Esophagus squamous epithelium (tissue), 5 donors: Measurements from ENCODE around the gene EXPH5. TPM values are rescaled to one million over a fixed set of nuclear protein-coding genes. Genes with fewer than 3 reads are reported as not detected.

Experiments
- DNase-seq: peaks from one replicate; lab custom pipeline; 2025; lab: John Stamatoyannopoulos, UW
- H3K27ac ChIP-seq, 4 donors: fragments of 200-600 bp; sonication (generic); one replicate each; pipeline ENCODE4 v1.5.1; 2016 to 2019; ENCODE audit warnings: mild to moderate bottlenecking in 1 of 4
- H3K27me3 ChIP-seq, 4 donors: fragments of 200-600 bp; sonication (generic); 1 replicate in 3 of 4; 2 replicates in 1 of 4; pipeline versions ENCODE4 v1.5.1 to v1.6.0; 2017 to 2021; ENCODE audit warnings: antibody characterized with exemption in 1 of 4
- H3K36me3 ChIP-seq, 3 donors: fragments of 200-600 bp; sonication (generic); one replicate each; pipeline ENCODE4 v1.5.1; 2016 to 2019
- H3K4me1 ChIP-seq, 3 donors: fragments of 200-600 bp; sonication (generic); one replicate each; pipeline ENCODE4 v1.5.1; 2017 to 2019
- H3K4me3 ChIP-seq, 4 donors: fragments of 200-600 bp; sonication (generic); 1 replicate in 3 of 4; 2 replicates in 1 of 4; pipeline ENCODE4 v1.5.1; 2016 to 2019; ENCODE audit warnings: mild to moderate bottlenecking in 2 of 4, moderate library complexity in 1 of 4
- H3K9me3 ChIP-seq, 3 donors: fragments of 200-600 bp; sonication (generic); one replicate each; pipeline ENCODE4 v1.5.1; 2016 to 2019
- POLR2A ChIP-seq, 4 donors: fragments of 450-650 bp; IDR thresholded peaks; one replicate each; pipeline ENCODE4 v1.6.1; 2017; ENCODE audit warnings: antibody characterized with exemption in 4 of 4, mild to moderate bottlenecking in 4 of 4, moderate library complexity in 3 of 4
- WGBS, 2 donors: methylation state at CpG; one replicate each; pipeline ENCODE4 v1.1.5; 2018; 5-methylcytosine and 5-hydroxymethylcytosine counted together
- intact Hi-C: fragments of 100-400 bp; cut with DNase I; formaldehyde crosslinking; loops from one replicate; pipeline ENCODE4 v1.15.0; 2022
- total RNA-seq, 4 donors: library from RNA; depleted of rRNA; stranded (reverse); fragments of >200 nt; gene quantifications; one replicate each; pipeline ENCODE4 v1.1.0, GENCODE V29; 2016
- TF ChIP-seq, protein P1 (sequence below), 6 experiments: fragments of 450-650 bp in 4 of 6; fragments of 200-600 bp in 2 of 6; sonication (generic) in 2 of 6; IDR thresholded peaks; one replicate each; pipeline ENCODE4 v1.5.1; 2016 to 2019; ENCODE audit warnings: antibody characterized with exemption in 6 of 6, mild to moderate bottlenecking in 4 of 6, moderate library complexity in 4 of 6
- donor health status: DM: yes; HTN: yes; CAD: no.

The EXPH5 gene
- total RNA-seq, 4 donors from 2014 or later, result 23.4 to 36.7 (median 26.7) TPM

DNA sequence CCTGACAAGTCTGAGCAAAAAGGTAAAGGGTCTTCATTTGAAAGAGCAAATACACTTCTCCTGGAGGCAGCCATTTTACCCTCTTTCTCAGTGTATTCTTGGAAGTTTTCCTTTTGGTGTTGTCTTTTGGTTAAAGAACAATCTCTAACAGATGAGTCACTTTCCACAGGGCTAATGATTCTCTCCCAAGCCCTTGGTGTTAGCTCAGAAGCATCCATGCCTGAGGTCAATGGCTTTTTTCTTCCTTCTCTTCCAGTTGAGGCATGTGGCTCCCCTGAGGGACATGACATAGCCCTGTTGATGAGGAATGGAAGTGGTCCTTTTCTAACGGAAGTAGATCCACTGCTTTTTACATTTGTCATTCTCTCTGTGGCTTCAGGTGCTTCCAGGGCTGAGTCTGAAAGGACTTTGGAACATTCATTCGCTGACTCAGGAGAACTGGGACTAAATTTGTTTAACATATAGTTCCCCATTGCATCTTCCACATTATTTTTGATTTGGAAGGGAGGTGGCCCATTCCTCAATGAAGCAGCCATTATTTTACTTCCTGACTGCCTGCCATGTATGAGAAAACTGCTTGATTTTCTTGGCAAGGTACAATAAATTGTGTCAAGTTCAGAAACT is 81.6 kb downstream of the EXPH5 start:
- Histone ChIP-seq H3K27ac (no peak overlapping the region), H3K4me1 (peaks cover 0 to 9% (median 0%) of the 10 kb centered on the region in 3 donors), H3K9me3 (no peaks in the 10 kb centered on the region), H3K36me3 (peaks cover 0 to 70% (median 0%) of the 10 kb centered on the region in 3 donors), H3K4me3 (no peak overlapping the region), H3K27me3 (no peaks in the 10 kb centered on the region)
- no peak for DNase-seq
- WGBS, 2 donors, result 53 to 54% methylated on average over 2 of the region's 2 CpGs
- intact Hi-C loops, result no loop called here
- TF ChIP-seq, protein P1, sequence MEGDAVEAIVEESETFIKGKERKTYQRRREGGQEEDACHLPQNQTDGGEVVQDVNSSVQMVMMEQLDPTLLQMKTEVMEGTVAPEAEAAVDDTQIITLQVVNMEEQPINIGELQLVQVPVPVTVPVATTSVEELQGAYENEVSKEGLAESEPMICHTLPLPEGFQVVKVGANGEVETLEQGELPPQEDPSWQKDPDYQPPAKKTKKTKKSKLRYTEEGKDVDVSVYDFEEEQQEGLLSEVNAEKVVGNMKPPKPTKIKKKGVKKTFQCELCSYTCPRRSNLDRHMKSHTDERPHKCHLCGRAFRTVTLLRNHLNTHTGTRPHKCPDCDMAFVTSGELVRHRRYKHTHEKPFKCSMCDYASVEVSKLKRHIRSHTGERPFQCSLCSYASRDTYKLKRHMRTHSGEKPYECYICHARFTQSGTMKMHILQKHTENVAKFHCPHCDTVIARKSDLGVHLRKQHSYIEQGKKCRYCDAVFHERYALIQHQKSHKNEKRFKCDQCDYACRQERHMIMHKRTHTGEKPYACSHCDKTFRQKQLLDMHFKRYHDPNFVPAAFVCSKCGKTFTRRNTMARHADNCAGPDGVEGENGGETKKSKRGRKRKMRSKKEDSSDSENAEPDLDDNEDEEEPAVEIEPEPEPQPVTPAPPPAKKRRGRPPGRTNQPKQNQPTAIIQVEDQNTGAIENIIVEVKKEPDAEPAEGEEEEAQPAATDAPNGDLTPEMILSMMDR (IDR thresholded peaks at IDR 0.05), result no peak
- TF ChIP-seq POLR2A (IDR thresholded peaks at IDR 0.05), result no peak

DNA sequence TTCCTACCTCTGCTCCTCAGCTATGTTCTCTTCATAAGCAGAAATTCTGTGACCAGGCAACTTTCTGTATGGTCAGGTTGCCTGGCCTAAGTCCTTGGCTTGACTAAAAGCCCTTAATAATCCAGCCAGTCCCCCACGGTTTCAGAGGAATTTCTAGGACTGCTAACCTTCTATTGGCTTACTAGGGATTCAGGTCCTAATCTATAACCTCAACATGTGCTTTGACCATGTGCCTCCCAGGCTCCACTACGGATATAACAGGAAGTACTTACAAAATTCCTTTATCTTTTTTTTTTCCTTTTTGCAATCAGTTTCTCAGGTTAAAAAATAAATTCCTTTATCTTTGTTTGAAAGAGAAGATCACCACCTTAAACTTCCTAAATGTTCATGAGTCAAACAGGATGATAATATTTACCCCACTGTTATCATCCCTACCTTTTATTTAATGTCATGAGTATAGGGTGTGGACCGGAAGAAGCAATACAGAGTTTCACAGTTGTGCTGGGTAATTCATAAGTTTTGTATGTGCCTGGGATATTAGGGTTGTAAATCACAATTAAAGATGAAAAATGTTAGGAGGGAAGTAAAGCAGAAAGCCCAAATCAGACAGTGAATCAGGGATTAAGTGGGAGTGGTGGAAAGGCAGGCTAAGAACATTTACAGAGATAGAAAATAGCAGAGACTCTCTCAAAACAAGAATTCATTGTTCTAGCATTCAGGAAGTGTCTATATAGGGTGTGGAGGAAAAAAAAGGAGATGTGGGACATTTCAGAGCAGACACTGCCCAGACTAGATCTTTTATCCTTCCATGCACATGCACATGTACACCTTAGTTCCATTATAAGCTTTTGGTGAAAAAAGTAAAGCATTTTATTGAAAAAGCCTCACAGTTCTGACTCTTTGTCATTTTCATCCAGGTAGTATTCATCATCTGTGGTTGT is 84.6 kb downstream of the EXPH5 start:
- 71 to 74% methylated on average over 3 of the region's 3 CpGs for WGBS, 2 donors
- peaks cover 0 to 9% (median 0%) of the 10 kb centered on the region in 3 donors for H3K4me1 ChIP-seq
- H3K36me3 ChIP-seq, result peaks cover 0 to 39% (median 0%) of the 10 kb centered on the region in 3 donors
- H3K4me3 ChIP-seq, result no peak overlapping the region
- H3K27me3 ChIP-seq, result no peaks in the 10 kb centered on the region
- intact Hi-C loops, result no loop called here
- no peak for DNase-seq
- no peaks in the 10 kb centered on the region for H3K9me3 ChIP-seq
- peak overlapping the region in 3 of 4 donors; percentile 27 to 40 (median 33) for H3K27ac ChIP-seq
- TF ChIP-seq POLR2A (IDR thresholded peaks at IDR 0.05), result no peak
- TF ChIP-seq, protein P1 (IDR thresholded peaks at IDR 0.05), result no peak

DNA sequence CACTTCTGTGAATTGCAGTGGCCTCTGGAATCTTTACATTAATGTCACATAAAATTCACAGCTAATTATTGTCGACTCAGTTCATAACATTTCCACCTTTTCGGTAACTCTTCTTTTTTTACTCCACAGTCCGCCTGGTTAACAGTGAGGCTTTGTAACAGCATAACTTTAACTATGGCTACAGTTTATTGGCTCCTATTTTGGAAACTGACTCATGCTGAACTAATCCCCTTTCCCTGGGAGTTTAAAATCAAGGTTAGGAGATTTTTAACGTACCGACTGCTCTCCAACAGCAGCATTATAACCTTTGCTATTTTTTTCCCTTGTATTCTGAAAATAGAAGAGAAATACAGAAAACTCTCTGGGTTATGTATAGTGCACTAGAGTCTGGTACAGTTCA is 92.2 kb downstream of the EXPH5 start:
- H3K27me3 ChIP-seq, result no peaks in the 10 kb centered on the region
- H3K27ac ChIP-seq, result peak overlapping the region in 3 of 4 donors; percentile 51 to 99 (median 95)
- no peaks in the 10 kb centered on the region for H3K36me3 ChIP-seq
- DNase-seq, result no peak
- no peak overlapping the region for H3K4me3 ChIP-seq
- no peaks in the 10 kb centered on the region for H3K9me3 ChIP-seq
- 40 to 53% methylated on average over 5 of the region's 5 CpGs for WGBS, 2 donors
- intact Hi-C loops, result no loop called here
- H3K4me1 ChIP-seq, result peaks cover 26 to 54% (median 26%) of the 10 kb centered on the region in 3 donors
- no peak for TF ChIP-seq POLR2A (IDR thresholded peaks at IDR 0.05)
- TF ChIP-seq, protein P1 (IDR thresholded peaks at IDR 0.05), result no peak

DNA sequence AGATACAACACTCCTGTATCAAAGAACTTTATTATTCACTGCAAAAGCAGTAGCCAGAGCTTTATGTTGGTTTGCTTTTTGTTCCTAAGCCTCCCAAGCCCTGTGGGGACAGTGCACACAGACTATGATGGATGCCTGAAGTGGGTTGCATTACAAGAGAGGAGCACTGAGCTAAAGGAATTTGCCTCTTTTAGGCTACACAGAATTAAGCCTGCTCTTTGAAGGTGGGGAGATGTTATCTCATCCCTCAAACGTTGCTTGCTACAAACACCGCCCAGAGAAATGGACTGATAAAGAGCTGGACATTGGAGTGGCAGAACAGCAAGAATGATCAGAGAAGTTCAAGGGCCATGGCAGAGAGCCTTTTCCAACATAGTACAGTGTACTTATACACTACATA is 92.8 kb downstream of the EXPH5 start:
- WGBS, 2 donors, result 50% methylated on average over 2 of the region's 2 CpGs
- H3K27ac ChIP-seq, result peak overlapping the region in 3 of 4 donors; percentile 51 to 99 (median 95)
- no peak overlapping the region for H3K4me3 ChIP-seq
- peaks cover 30 to 61% (median 32%) of the 10 kb centered on the region in 3 donors for H3K4me1 ChIP-seq
- no peaks in the 10 kb centered on the region for H3K9me3 ChIP-seq
- no peaks in the 10 kb centered on the region for H3K27me3 ChIP-seq
- no peak for DNase-seq
- no peaks in the 10 kb centered on the region for H3K36me3 ChIP-seq
- intact Hi-C loops, result no loop called here
- TF ChIP-seq, protein P1 (IDR thresholded peaks at IDR 0.05), result no peak
- no peak for TF ChIP-seq POLR2A (IDR thresholded peaks at IDR 0.05)

DNA sequence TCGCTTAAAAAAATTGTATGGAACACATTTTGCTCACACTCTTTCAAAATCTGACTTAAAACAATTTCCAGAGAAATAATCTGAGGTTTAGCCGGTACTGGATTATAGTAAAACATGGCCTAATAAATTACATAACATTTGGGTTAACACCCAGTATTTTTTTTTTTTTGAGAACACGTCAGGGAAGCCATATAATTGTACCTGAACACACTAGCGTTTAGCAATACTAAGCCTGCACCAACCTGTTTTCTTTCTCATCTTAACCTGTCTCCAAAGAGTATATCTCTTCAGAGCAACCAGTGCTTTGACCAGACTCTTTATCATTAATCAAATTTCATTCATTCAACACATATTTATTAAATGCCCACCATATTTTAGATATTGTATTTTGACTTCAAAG is 93.4 kb downstream of the EXPH5 start:
- Histone ChIP-seq H3K4me1 (peaks cover 32 to 67% (median 35%) of the 10 kb centered on the region in 3 donors), H3K4me3 (no peak overlapping the region), H3K9me3 (no peaks in the 10 kb centered on the region), H3K27me3 (no peaks in the 10 kb centered on the region), H3K27ac (peak overlapping the region; percentile 95 to 99 (median 98)), H3K36me3 (no peaks in the 10 kb centered on the region)
- 52 to 56% methylated on average over 4 of the region's 4 CpGs for WGBS, 2 donors
- DNase-seq, result no peak
- TF ChIP-seq, protein P1 (IDR thresholded peaks at IDR 0.05), result no peak
- no peak for TF ChIP-seq POLR2A (IDR thresholded peaks at IDR 0.05)
- intact Hi-C loops, result no loop called here
